Omental fat pad (tissue), 4 donors: Measurements from ENCODE around the gene GJA8. TPM values are rescaled to one million over a fixed set of nuclear protein-coding genes. Genes with fewer than 3 reads are reported as not detected.
"Not testable (repeated sequence)": the region's sequence is repeated elsewhere in the genome, so short reads cannot be mapped to it uniquely, and the experiment has no call there.

Source experiments
- ATAC-seq: fragments of 150-250 bp; one replicate; pipeline ENCODE4 v1.9.1; 2016; ENCODE audit warnings: mild to moderate bottlenecking, moderate library complexity; ENCODE audit not compliant: low FRiP score
- DNase-seq: peaks from one replicate; pipeline ENCODE4 v3.0.0-alpha.2; 2019; ENCODE audit warnings: low spot score
- CTCF ChIP-seq, 3 donors: fragments of 450-650 bp; IDR thresholded peaks; one replicate each; pipeline ENCODE4 v1.5.1; 2016 to 2017; ENCODE audit warnings: antibody characterized with exemption in 3 of 3, mild to moderate bottlenecking in 3 of 3, moderate library complexity in 2 of 3
- total RNA-seq, 4 donors: library from RNA; depleted of rRNA; stranded (reverse); fragments of >200 nt; gene quantifications; one replicate each; pipeline ENCODE4 v1.1.0, GENCODE V29; 2016

The GJA8 gene
- total RNA-seq, result not detected

GRCh38 chr1:147902253-147902845, at the start of gene GJA8:
Gene GJA8, plus strand, starts transcription at chr1:147902795. Its CDS starts 5,161 bp downstream, at chr1:147907956.
- TF ChIP-seq CTCF (IDR thresholded peaks at IDR 0.05), result no peak
- ATAC-seq (no peak), DNase-seq (no peak)

GRCh38 chr1:147853391-147853790, 49.2 kb upstream of the GJA8 start:
- DNase-seq, result no peak
- no peak for ATAC-seq
- no peak for TF ChIP-seq CTCF (IDR thresholded peaks at IDR 0.05)

- DNase-seq, ATAC-seq: not testable (repeated sequence)
Observed at GRCh38 chr1:147854989-147855388, 47.6 kb upstream of the GJA8 start.

- not testable (repeated sequence) for DNase-seq, ATAC-seq
Observed at GRCh38 chr1:147855996-147856395, 46.6 kb upstream of the GJA8 start.

GRCh38 chr1:147867204-147867603, 35.4 kb upstream of the GJA8 start:
- DNase-seq, ATAC-seq: not testable (repeated sequence)

GRCh38 chr1:147878022-147878421, 24.6 kb upstream of the GJA8 start:
- ATAC-seq (no peak), DNase-seq (no peak)
- TF ChIP-seq CTCF (IDR thresholded peaks at IDR 0.05), result no peak

GRCh38 chr1:147879911-147880310, 22.7 kb upstream of the GJA8 start:
- DNase-seq (no peak), ATAC-seq (no peak)
- TF ChIP-seq CTCF (IDR thresholded peaks at IDR 0.05), result no peak

- DNase-seq, result no peak
- TF ChIP-seq CTCF (IDR thresholded peaks at IDR 0.05), result no peak
- ATAC-seq, result no peak
Observed at GRCh38 chr1:147882535-147882934, 20.1 kb upstream of the GJA8 start.
